GM21367 (cell line): Measurements from ENCODE around the gene PTPRN2.

Experiments used
- ATAC-seq: cut with Tn5 transposase; IDR thresholded peaks from one replicate; pipeline ENCODE4 v1.9.1; 2021; ENCODE audit not compliant: unreplicated experiment

Gene PTPRN2

DNA sequence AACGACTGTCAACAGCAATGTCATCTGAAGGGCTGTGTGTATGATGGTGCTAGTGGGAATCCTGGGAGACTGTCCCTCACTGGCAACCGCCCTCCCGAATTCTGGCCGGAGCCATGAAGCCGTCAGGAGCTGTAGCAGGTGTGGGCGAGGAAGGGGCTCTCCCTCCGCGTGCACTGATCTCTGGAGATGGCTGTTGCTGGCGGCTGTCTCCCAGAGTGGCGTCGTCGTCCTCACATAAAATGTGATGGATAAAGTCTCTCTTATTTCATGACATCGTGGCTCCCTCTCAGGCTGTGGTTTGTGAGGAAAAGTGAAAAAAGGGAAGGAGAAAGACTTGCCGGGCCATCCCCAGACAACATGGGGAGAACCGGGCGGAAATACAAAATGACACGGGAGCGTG, 1034.4 kb downstream of the PTPRN2 start:
- no peak for ATAC-seq

- ATAC-seq: no peak
Measured at GRCh38 chr7:157552295-157552993, 1035.2 kb downstream of the PTPRN2 start.

- ATAC-seq: no peak
Measured at GRCh38 chr7:157551325-157552070, 1036.1 kb downstream of the PTPRN2 start.

DNA sequence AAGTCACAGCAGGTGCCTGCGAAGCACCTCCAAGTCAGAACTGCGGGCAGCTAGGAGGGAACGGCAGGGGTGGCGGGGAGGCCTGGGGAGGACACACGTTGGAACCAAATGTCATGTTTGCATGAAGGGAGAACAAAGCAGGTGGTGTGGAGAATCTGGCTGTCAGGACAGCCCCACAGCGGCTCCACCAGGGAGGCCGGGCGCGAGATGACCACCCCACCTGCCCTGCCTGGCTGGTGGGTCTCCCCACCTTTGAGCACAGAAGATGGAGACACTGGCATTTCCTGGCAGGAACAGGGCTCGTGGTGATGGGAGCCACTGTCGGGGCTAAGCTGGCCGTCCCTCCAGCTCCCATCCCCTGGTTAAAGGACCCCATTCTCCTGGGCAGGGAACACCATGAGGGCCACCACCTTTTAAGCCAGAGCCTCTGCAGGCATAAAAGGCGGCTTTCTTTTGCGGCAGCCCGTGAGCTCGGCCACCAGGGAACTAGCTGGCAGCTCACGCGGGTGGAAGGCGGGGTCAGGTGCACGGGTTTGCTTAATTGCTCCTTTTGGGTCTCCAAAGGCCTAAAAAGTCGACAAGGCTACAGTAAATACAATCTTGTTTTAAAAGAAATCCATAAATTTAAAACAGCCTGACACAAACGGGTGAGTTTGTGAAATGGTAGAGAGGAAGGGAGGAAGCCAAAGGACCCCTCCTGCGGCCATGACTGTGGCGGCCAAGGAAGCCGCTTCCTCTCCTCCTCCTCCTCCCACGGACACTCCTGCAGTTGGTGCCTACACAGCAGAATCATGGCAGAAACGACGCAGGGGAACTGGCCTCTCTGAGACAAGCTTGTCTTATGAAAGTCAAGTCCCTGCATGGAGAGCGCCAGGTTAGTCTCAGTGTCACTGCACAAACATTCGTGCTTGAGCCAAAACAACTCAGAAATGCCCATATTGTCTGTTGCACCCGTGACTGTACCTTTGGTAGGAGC, 1037.0 kb downstream of the PTPRN2 start:
- no peak for ATAC-seq

- ATAC-seq: no peak
Measured at GRCh38 chr7:157549612-157550299, 1037.9 kb downstream of the PTPRN2 start.

DNA sequence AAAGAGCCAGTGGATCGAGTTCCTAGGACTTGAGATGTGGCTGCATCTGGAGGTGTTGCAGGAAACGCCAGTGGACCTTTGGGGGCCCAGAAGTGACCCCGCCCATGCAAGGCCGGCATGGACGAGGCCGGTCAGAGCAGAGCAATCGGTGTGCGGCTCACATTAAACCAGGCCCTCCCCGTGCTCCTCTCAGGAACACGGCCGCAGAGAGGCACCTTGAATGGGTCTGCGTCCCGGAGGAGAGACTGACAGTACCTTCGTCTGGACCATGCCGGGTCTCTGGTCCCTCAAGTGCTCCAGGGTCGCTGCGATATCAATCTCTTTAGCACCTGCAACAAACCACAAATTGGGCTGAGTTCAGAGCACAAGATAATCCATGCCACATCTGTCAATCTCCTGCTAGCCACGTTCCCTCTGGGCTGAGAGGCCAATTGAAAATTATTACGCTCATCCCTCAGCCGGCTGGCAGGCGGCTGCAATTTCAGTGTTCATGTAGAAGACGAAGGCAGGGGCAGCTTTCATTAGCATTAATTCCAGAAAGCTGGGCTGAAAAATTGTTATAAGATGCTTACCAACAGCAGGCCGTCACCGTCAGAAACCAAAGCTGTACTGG, 1038.8 kb downstream of the PTPRN2 start:
- ATAC-seq: no peak

- no peak for ATAC-seq
Measured at GRCh38 chr7:157547611-157548010, 1040.0 kb downstream of the PTPRN2 start.

GRCh38 chr7:157547102-157547501, 1040.5 kb downstream of the PTPRN2 start:
- ATAC-seq: no peak

- no peak for ATAC-seq
Measured at GRCh38 chr7:157545681-157546060, 1042.0 kb downstream of the PTPRN2 start.

- ATAC-seq: no peak
Measured at GRCh38 chr7:157544980-157545680, 1042.5 kb downstream of the PTPRN2 start.

DNA sequence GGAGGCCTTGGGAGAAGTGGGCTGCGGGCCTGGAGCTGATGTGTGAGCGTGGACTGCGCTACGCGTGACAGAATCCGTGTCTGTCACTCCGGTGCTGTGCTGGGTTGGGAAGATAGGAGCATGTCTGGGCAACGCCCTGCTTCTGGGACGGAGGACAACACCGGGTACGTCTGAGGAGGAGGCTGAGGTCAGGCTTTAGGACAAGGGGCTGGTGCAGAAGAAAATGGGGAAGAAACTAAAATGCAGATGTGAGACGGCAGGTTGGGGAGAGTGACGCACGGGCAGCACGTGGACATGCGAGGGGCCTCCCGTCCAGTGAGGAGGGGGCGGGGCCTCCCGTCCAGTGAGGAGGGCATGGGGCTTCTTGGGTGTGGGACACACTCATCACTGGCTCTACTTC, 1043.4 kb downstream of the PTPRN2 start:
- ATAC-seq: no peak

DNA sequence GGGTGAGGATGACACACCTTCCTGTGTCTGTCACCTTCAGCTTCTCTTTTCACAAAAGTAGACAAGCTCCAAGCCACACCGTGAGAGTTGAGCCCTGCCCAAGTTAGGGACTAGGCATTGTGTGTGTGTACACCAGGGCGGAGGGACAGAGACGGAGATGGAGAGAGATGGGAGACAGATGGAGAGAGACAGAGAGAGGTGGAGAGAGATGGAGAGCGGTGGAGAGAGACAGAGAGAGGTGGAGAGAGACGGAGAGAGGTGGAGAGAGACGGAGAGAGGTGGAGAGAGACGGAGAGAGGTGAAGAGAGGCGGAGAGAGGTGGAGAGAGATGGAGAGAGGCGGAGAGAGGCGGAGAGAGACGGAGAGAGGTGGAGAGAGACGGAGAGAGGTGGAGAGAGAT, 1043.8 kb downstream of the PTPRN2 start:
- no peak for ATAC-seq

DNA sequence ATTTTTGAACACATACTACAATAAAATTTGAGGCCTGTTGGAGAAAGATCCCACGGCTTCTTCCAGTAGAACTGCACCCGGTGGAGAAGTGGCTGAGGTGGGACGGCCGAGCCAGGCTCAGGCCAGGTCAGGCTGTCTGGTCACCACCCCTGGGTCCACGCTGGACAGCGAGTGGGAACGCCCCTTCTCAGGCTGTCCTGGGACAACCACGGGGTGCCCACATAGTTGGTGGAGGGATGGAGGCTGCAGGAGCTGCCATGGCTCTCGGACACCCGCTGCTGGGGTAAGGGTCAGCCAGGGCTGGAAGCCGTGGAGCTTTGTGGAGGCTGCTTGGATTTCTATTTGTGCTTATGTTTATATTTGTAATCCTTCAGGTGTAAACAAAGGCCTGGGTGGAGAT, 1044.3 kb downstream of the PTPRN2 start:
- no peak for ATAC-seq

DNA sequence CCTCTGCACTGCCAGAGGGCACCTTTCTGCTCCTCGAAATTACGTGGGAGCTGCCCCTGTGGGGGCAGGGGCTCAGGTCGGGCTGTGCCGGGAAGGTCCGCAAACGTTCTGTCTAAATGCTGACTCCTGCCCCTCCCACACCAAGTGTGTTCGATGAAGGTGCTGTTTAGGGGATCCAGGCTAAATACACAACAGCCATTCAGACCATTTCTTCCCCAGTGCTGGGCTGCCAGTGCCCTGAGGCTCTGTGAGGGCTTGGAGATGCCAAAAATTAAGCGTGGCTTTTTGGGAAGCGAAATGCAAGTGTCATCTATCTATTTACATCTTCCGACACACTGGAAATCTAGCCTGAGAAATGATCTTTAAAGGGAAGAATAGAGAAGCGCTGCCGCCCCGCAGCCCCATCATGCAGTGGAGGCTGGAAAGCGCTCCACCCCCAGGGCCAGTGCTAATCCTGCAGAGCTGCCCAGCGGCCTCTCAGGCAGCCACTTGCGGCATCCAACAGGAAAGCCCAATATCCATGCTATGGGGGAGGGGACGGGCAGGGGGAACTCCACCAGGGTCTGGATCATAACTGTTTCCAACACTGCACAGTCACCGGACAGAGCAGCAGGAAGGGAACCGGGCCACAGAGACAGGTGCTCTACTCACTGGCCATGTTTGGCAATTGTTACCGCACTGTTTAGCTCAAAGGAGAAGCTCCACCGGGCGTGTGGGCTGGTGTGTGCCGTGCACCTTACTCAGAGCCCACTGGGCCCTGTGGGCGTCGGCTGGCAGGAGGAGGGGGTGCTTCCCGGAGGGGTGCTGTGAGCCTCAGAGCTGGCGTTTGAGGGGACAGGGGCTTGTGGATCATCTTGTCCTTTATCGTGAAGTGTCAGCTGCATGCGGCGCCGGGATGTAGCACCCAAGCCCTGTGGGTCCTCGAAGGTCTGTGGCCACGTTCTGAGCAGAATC, 1045.3 kb downstream of the PTPRN2 start:
- no peak for ATAC-seq

DNA sequence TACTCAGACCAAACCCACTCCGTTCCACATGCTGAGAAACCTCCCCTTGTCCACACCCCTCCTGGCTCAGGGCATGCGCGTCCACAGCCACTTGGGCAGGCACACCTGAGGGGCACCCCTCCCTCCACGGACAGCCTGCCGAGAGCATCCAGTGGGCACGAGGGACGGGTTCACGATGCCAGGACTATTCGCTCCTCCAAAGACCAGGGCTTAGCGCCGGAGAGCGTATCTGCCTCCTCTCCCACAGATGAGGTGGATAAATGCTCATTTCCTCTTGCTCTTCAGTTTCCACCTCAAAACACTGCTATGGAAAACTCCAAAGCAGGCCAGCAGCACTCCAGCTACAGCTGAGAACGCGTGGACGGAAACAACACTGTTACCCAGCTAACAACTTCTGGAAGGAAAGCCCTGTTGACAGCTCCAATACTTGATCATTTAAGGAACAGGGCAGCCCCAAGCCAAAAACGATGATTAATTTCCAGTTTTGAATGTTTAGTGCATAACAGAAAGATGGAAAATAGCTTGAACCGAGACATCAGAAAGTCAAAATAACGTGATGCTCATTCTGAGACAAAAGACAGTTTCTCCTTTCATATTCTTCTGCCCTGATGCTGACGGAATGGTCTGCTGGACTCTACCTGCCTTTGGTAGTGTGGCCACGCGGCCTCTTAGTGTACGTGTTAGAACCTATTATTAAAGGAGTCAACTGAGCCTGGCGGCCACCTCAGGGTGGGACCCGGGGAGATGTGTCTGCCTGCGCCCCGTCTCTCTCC, 1046.1 kb downstream of the PTPRN2 start:
- no peak for ATAC-seq

DNA sequence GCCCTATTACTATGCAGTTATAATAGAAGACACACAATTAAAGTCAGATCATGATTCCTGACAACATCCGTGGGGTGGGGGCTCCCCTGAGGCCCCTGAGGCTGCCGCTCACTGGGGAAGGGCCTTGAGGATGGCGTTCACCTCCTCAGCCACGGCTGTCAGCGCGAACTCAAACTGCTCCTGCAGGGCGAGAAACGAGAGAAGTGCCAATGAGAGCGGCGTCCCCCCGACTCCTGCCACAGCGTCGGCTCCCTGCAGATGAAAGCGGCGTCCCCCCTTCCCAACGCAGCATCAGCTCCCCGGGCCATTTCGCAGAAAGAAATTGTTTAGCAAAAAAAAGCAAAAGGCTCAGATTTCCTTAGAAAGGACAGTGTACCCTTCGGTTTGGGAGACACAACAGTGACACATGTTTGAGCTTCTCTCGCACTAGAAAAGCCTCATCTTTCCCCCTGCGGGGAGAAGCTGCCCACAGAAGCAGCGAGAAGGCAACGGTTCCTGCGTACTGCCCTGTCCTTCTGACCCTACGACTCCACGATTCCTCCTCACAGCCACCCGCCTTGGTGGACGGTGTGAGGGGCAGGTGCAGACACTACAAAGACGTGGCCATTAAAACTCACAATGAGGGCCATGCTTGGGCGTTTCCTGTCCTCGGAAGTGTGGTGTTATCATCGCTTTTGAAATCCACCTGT, 1046.9 kb downstream of the PTPRN2 start:
- no peak for ATAC-seq

DNA sequence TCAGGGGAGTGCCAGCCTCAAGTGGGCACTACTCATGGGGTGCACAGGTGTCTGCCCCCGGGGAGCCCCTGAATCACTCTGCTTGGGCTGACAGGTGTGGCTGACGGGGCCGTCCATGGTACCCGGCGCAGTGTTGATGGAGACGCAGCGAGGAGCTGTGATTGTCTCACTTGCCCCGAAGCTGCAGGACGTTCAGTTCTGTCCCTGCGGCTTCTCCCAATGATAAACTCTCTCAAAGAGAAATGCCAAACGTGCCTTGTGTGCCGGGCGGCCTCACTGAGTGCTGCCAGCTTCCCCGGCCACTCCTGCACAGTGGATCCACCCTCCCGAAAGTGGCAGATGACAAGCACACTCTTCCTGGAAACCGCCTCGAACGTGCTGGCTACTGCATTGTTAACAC, 1047.6 kb downstream of the PTPRN2 start:
- no peak for ATAC-seq
